Measurements from ENCODE around the gene ENDOU.
A peak's percentile ranks its signal among the peaks of the same experiment; 100 is the strongest.

Gene ENDOU, protein sequence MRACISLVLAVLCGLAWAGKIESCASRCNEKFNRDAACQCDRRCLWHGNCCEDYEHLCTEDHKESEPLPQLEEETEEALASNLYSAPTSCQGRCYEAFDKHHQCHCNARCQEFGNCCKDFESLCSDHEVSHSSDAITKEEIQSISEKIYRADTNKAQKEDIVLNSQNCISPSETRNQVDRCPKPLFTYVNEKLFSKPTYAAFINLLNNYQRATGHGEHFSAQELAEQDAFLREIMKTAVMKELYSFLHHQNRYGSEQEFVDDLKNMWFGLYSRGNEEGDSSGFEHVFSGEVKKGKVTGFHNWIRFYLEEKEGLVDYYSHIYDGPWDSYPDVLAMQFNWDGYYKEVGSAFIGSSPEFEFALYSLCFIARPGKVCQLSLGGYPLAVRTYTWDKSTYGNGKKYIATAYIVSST

DNA sequence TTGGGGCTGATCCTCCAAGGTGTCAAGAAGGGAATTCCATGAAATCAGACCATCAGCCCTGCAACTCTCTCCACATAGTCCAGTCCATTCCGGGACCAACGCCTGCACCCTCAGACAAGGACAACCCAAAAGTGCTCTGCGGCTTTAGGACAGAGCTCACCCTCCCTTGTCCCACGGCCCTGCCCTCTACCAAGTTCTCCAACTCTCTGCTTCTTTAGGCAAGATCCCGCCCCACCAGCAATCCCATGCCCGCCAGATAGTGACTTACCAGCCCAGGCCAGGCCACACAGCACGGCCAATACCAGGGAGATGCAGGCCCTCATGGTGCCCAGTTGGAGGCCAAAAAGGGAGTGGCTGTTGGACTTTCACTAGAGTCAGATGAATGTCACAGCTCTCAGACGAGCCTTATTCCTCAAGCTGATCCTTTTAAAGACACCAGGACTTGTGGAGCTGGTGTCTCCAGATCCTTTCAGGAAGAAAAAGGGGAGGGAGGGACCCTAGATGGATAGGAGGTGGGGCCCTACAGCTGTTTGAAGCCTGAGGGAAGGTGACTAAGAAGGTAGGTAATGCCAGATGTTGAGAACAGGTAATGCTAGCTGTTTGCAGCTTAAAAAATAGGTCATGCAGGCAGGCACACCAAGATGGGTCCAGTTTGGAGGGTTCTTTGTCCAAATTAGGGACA is at the start of gene ENDOU:
Gene ENDOU, minus strand, starts transcription at position 400 of the 682 bp plus-strand sequence. Its CDS starts 77 bp downstream, at position 323.
- Mint-ChIP-seq H3K4me1 (peaks cover 12% of the 10 kb centered on the region), H3K4me3 (no peak within 1 kb of the TSS), H3K36me3 (peaks cover 5% of the 10 kb centered on the region), H3K27ac (no peak within 1 kb of the TSS), H3K9me3 (no peaks in the 10 kb centered on the region), H3K27me3 (no peaks in the 10 kb centered on the region)
- DNase-seq (ENCODE audit: low spot score in 2 of 2) (no peak), ATAC-seq (ENCODE audit: low read depth) (no peak)

DNA sequence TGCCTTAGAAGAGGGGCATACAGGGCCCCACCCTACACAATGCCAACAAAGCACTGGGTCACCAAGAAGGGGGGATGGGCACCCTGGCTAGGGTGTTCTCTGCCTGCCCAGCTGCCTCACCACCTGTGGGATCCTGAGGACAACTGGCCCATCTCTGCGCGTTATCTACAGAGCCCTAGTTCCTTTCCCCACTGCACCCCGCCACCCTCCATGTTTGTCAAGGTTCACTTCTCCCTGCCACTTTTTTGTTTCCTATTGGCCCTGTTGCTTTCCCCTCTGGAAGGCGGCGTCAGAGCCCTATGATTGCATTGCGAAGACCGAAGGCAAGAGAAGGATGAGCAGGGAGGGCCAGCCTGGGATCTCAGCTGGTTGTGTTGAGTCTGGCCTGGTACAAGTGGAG is 49.4 kb upstream of the ENDOU start:
- H3K9me3 Mint-ChIP-seq: no peaks in the 10 kb centered on the region
- H3K36me3 Mint-ChIP-seq: no peaks in the 10 kb centered on the region
- H3K27ac Mint-ChIP-seq: no peak overlapping the region
- no peak for DNase-seq (ENCODE audit: low spot score in 2 of 2)
- H3K27me3 Mint-ChIP-seq: no peaks in the 10 kb centered on the region
- H3K4me1 Mint-ChIP-seq: peaks cover 28% of the 10 kb centered on the region
- ATAC-seq (ENCODE audit: low read depth): no peak
- peak overlapping the region; percentile 92 for H3K4me3 Mint-ChIP-seq

DNA sequence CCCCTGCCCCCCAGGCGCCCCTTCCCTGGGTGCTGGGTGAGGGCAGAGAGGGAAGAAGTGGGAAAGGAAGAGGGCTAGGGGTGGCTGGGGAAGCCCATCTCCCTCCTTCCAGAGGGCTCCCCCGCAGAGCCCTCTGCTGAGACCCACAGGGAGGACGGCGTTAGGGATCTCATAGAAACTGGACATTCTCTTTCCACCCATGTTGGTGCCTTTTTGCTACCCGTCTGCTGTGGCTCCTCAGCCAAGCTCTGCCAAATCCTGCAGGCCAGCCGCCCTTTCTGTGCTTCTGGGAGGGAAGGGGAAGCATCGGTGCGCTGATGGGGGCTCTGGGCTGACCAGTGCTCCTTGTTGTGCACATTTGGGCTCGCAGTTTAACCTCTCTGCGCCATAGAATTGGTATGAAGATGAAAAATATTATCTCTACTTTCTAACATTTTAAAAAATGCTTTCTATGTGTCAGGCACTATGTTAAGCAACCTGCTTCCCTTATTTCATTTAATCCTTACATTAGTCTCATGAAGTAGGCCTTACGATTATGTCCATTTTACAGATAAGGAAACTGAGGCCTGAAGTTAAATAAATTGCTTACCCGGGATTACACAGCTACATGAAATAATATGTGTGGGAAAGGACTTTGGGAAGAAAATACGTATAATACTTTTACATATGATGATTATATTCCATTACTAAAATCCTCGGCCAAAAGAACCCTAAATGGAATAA is 48.7 kb upstream of the ENDOU start:
- ATAC-seq (ENCODE audit: low read depth): no peak
- Mint-ChIP-seq H3K4me1 (peaks cover 22% of the 10 kb centered on the region), H3K36me3 (no peaks in the 10 kb centered on the region), H3K27ac (peak overlapping the region; percentile 46), H3K9me3 (no peaks in the 10 kb centered on the region), H3K4me3 (peak overlapping the region; percentile 92), H3K27me3 (no peaks in the 10 kb centered on the region)
- no peak for DNase-seq (ENCODE audit: low spot score in 2 of 2)

DNA sequence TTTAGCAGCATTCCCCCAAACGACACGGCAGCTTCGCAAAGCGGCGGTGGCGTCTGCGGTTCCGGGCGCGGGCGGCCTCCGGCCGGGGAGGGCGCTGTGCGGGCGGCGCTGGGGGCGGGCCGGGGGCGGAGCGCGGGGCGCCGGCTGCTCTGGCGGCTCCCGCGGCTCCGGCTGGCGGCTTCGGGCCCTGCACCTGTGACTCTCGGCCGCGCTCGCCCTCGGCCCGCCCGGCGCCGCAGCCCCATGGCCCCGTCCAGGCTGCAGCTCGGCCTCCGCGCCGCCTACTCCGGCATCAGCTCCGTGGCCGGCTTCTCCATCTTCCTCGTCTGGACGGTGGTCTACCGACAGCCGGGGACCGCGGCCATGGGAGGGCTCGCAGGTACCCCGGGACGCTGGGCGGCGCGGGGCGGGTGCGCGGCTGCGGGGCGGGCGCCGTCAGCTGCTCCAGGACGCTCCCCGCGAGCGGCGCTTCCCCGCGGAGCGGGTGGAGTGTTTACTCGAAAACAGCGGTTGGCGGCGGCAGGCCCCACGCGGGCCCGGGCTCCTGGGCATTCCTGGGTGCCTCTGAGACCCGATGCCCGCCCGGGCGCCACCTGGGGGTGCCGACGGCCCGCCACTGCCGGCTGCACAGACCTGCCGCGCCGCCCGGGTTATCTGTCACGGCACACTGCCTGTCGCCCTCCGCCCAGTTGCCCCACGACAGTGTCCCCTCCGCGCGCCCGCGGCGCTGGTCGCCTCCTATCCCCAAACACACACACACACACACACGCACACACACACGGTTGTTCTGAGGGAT is 48.0 kb upstream of the ENDOU start, which contains the start of gene SLC48A1:
Gene SLC48A1, plus strand, starts transcription at position 177 of the 796 bp plus-strand sequence. Its CDS starts 67 bp downstream, at position 244.
- peak; percentile 91 for ATAC-seq (ENCODE audit: low read depth)
- peak within 1 kb of the TSS; percentile 92 for H3K4me3 Mint-ChIP-seq
- no peaks in the 10 kb centered on the region for H3K36me3 Mint-ChIP-seq
- peak; percentile 76 for DNase-seq (ENCODE audit: low spot score in 2 of 2)
- H3K9me3 Mint-ChIP-seq: no peaks in the 10 kb centered on the region
- H3K4me1 Mint-ChIP-seq: peaks cover 22% of the 10 kb centered on the region
- no peaks in the 10 kb centered on the region for H3K27me3 Mint-ChIP-seq
- peak within 1 kb of the TSS; percentile 71 for H3K27ac Mint-ChIP-seq

DNA sequence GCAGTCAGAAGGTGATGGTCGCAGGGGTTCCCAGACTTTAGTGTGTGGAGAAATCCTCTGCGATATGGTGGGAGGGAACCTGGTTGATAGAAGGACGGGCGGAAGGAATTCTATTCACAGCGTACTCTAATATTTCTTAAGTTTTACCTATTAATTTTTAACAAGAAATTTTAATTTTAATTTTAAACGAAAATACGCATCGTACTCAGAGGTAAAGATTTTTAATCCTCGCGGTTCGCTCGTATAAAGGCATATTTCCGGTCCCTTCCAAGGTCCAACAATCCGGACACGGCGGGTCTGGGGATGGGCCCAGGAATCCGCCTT is 47.4 kb upstream of the ENDOU start:
- Mint-ChIP-seq H3K4me3 (peak overlapping the region; percentile 90), H3K27ac (peak overlapping the region; percentile 71), H3K27me3 (no peaks in the 10 kb centered on the region), H3K36me3 (no peaks in the 10 kb centered on the region), H3K9me3 (no peaks in the 10 kb centered on the region), H3K4me1 (peaks cover 19% of the 10 kb centered on the region)
- DNase-seq (ENCODE audit: low spot score in 2 of 2) (no peak), ATAC-seq (ENCODE audit: low read depth) (no peak)

DNA sequence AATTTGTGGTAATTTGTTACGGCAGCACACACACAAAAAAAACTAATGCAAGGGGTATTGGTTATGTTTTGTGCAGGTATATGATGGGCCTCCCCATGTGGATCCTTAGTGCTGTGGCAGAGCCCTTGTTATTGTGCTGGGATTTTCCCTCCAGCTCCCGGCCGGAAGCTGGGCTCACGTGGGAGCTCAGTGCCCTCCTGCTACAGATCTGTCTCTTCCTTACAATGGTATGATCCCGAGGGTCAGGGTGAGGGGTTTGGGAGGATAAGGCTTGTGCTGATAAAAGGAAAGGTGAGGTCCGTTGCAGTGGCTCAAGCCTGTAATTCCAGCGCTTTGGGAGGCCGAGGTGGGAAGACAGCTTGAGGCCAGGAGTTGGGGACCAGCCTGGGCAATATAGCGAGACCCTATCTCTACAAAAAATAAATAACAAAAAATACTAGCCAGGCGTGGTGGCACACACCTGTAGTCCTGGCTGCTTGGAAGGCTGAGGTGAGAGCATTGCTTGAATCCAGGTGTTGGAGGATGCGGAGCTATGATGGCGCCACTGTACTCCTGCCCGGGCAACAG is 46.9 kb upstream of the ENDOU start:
- DNase-seq (ENCODE audit: low spot score in 2 of 2): no peak
- no peaks in the 10 kb centered on the region for H3K9me3 Mint-ChIP-seq
- peak overlapping the region; percentile 71 for H3K27ac Mint-ChIP-seq
- H3K4me3 Mint-ChIP-seq: peak overlapping the region; percentile 90
- no peak for ATAC-seq (ENCODE audit: low read depth)
- peaks cover 19% of the 10 kb centered on the region for H3K4me1 Mint-ChIP-seq
- no peaks in the 10 kb centered on the region for H3K27me3 Mint-ChIP-seq
- H3K36me3 Mint-ChIP-seq: no peaks in the 10 kb centered on the region

DNA sequence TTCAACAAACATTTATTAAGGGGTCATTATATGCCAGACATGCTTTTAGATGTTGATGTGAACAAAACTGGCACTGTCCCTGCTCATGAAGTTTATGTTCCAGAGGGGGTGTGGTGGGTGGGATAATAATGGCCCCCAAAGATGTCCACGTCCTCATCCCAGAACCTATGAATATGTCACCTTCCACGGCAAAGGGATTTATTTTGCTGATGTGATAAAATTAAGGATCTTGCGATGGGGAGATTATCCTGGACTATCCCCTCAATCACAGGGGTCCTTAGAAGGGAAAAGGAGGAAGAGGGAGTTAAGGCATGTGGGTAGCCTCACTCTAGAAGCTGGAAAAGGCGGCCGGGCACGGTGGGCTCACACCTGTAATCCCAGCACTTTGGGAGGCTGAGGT is 46.0 kb upstream of the ENDOU start:
- no peak for ATAC-seq (ENCODE audit: low read depth)
- no peak for DNase-seq (ENCODE audit: low spot score in 2 of 2)
- Mint-ChIP-seq H3K27ac (no peak overlapping the region), H3K4me1 (peaks cover 18% of the 10 kb centered on the region), H3K27me3 (no peaks in the 10 kb centered on the region), H3K36me3 (no peaks in the 10 kb centered on the region), H3K9me3 (no peaks in the 10 kb centered on the region), H3K4me3 (no peak overlapping the region)

DNA sequence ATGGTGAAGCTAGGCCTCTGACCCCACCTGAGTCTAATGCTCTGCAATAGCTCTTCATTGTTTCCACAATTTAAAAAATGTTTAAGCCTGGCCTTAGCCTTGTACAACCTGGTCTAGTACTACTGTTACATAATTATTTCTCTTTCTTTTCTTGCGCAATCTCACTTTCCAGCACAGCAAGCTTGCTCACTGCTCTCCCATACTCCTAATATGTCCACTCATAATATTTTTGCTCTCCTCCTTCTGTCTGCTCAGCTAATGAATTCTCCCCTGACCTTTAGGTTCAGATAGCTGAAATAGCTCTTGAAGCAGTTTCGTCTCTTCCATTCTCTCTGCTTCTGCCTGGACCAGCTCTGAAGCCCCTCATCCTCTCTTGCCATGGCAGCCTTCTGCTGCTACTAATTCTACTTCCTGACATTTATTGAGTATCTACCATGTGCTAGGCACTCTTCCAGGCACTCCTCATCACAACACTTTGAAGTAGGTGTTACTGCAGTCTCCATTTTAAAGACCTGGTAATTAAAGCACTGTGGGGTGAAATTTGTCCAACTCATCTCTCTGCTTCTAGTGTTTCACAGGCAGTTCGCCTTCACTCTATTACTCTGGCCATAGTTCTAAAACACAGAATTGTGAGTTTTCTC is 44.9 kb upstream of the ENDOU start:
- Mint-ChIP-seq H3K9me3 (no peaks in the 10 kb centered on the region), H3K36me3 (no peaks in the 10 kb centered on the region), H3K4me3 (no peak overlapping the region), H3K27me3 (no peaks in the 10 kb centered on the region), H3K4me1 (peaks cover 10% of the 10 kb centered on the region), H3K27ac (no peak overlapping the region)
- ATAC-seq (ENCODE audit: low read depth) (no peak), DNase-seq (ENCODE audit: low spot score in 2 of 2) (no peak)

DNA sequence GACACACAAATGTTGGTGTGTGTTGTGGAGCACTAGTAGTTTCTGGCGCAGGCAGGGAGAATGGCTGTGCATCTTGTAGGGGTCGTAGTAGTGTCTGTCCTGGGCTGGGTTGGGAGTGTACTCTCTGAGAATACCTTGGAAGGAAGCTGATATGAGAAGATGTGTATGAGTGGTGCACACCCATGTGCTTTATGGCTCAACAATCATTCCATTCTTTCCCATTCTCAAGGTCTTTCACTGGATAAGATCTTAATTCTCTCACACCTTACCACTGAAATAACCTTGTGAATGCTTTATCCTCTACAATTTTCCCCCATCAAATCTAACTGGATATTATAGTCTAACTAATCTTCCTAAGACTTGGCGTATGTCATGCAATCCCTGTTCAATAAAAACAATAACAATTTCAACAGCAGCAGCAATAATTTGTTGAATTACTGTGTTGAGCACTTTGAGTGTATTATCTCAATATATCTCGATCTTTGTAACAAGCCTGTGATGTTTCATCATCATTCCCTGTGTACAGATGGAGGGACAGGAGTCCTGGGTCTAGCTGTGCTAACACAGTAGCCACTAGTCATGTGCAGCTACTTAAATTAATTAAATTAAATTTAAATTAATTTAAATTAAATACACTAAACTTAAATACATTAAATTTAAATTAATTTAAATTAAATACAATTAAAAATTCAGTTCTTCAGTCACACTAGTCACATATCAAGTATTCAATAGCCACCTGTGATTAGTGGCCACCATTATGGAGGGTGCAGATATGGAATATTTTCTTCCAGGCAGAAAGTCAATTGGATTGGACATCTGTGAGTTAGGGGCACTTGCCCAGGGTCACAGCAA is 44.2 kb upstream of the ENDOU start:
- H3K4me1 Mint-ChIP-seq: peaks cover 5% of the 10 kb centered on the region
- DNase-seq (ENCODE audit: low spot score in 2 of 2) (no peak), ATAC-seq (ENCODE audit: low read depth) (no peak)
- no peak overlapping the region for H3K4me3 Mint-ChIP-seq
- H3K27me3 Mint-ChIP-seq: no peaks in the 10 kb centered on the region
- H3K27ac Mint-ChIP-seq: no peak overlapping the region
- H3K9me3 Mint-ChIP-seq: no peaks in the 10 kb centered on the region
- H3K36me3 Mint-ChIP-seq: no peaks in the 10 kb centered on the region

DNA sequence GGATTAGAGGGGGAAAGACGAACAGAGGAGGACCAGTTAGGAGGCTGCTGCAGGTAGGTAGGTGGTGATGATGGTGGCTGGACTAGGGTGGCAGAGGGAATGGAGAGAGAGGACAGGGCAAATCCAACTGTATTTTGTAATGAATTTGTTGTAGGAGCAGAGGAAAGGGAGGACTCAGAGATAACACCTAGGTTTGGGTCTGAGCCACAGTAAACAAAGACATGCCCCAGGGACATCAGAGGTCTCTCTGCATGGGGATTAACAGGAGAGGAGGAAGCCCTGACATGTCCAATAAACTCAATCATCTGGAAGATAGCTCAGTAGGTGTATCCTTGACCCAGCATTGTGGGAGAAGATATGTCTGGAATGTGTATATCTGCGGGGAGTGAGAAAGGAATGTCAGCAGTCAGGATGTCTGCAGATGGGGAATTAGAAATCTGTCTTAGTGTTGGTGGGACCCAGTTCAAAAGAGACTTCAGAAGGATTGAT is 43.1 kb upstream of the ENDOU start:
- Mint-ChIP-seq H3K4me3 (no peak overlapping the region), H3K27ac (no peak overlapping the region), H3K27me3 (no peaks in the 10 kb centered on the region), H3K36me3 (no peaks in the 10 kb centered on the region), H3K4me1 (peaks cover 13% of the 10 kb centered on the region), H3K9me3 (no peaks in the 10 kb centered on the region)
- no peak for DNase-seq (ENCODE audit: low spot score in 2 of 2)
- no peak for ATAC-seq (ENCODE audit: low read depth)

DNA sequence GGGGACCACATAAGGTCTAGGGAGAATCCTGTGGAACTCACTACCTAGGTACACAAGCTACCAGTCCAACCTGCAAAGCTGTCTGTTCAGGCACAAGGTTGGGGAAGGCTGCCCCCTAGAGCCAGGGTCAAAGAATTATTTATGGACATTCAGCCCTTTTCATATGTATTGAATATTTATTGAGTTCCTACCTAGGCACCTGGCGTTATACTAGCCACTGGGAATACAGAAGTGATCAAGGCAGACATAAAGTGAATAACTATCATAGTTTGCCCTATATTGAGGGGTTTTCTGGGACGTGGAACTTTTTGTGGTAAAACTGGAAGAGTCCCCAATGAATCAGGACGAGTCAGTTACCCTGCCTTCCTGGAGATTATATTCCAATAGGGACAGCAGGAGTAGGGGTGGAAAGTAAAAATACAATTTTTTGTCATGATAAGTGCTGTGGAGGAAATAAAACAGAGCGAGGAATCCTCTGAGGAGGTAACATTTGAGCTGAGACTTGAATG is 42.0 kb upstream of the ENDOU start:
- H3K27ac Mint-ChIP-seq: no peak overlapping the region
- no peak overlapping the region for H3K4me3 Mint-ChIP-seq
- ATAC-seq (ENCODE audit: low read depth): peak; percentile 87
- no peaks in the 10 kb centered on the region for H3K27me3 Mint-ChIP-seq
- DNase-seq (ENCODE audit: low spot score in 2 of 2): peak; percentile 62 to 67
- H3K36me3 Mint-ChIP-seq: no peaks in the 10 kb centered on the region
- H3K4me1 Mint-ChIP-seq: peaks cover 10% of the 10 kb centered on the region
- no peaks in the 10 kb centered on the region for H3K9me3 Mint-ChIP-seq

DNA sequence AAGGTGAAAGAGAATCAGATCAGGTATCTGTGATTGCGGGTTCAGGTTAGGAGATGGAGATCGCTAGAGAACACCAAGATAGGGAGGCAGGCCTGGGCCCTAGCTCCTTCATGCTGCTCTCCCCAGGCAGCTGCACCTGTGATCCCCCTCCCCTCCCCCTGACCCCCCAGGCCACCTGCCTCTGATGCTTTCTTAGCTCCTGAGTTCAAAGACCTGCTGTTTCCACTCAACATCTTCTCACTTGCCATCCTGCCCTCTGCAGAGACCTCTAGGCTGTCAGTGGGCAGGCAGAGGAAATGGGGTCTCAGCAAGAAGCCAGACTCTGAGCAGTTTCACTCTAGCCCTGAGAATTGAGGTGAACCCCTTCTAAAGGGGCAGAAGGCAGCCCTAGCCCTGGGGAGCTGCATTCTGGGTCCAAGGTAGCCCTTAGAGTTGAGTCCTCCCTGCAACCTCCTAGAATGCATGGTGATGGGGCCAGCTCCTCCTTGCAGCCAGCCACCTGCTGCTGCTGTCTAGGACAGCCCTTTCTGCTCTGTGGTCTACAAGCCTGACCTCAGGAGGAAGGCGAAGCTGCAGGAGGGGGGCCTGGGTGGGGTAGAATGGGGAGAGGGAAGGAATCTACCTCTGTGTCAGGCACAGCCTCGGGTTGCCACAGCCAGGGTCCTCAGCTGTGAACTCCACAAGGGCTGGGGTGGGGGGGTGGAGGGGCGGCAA is 41.4 kb upstream of the ENDOU start:
- DNase-seq (ENCODE audit: low spot score in 2 of 2) (no peak), ATAC-seq (ENCODE audit: low read depth) (peak; percentile 37)
- peaks cover 10% of the 10 kb centered on the region for H3K4me1 Mint-ChIP-seq
- H3K9me3 Mint-ChIP-seq: no peaks in the 10 kb centered on the region
- H3K27ac Mint-ChIP-seq: no peak overlapping the region
- H3K4me3 Mint-ChIP-seq: no peak overlapping the region
- no peaks in the 10 kb centered on the region for H3K27me3 Mint-ChIP-seq
- no peaks in the 10 kb centered on the region for H3K36me3 Mint-ChIP-seq

All from memory B cell (primary cell).